Left ventricle myocardium inferior (tissue), 1 donor: ENCODE data around the gene SDK2. TPM values are rescaled to one million over a fixed set of nuclear protein-coding genes. Genes with fewer than 3 reads are reported as not detected.

ENCODE experiments used
- DNase-seq: peaks from one replicate; pipeline ENCODE4 v3.0.0-alpha.2; 2020
- H3K27ac ChIP-seq: fragments of 200-600 bp; replicated peaks from 2 replicates; pipeline ENCODE4 v1.8.0; 2021
- H3K27me3 ChIP-seq: fragments of 200-600 bp; 2 replicates; pipeline ENCODE4 v1.8.0; 2021; ENCODE audit warnings: low read depth
- H3K36me3 ChIP-seq: fragments of 200-600 bp; 2 replicates; pipeline ENCODE4 v1.8.0; 2021
- H3K4me1 ChIP-seq: fragments of 200-600 bp; 2 replicates; pipeline ENCODE4 v1.8.0; 2021
- H3K4me3 ChIP-seq: fragments of 200-600 bp; 2 replicates; pipeline ENCODE4 v1.8.0; 2021; ENCODE audit warnings: mild to moderate bottlenecking, moderate library complexity
- H3K9me3 ChIP-seq: fragments of 200-600 bp; replicated peaks from 2 replicates; pipeline ENCODE4 v1.8.0; 2021
- CTCF ChIP-seq: fragments of 200-600 bp; IDR thresholded peaks from 2 replicates; pipeline ENCODE4 v1.8.0; 2021; ENCODE audit warnings: antibody characterized with exemption, mild to moderate bottlenecking, borderline replicate concordance
- intact Hi-C: fragments of 100-400 bp; cut with micrococcal nuclease; formaldehyde crosslinking; loops from one replicate; pipeline ENCODE4 v1.11.0; 2022
- total RNA-seq: library from RNA; stranded (reverse); fragmentation: NEBNext Ultra II Directional; extraction: Animal tissue kit (Norgen Biotek cat#: 25700); gene quantifications from one replicate; pipeline ENCODE4 v1.2.1, GENCODE V29; 2021
- donor health status: DM: no; HTN: yes; CAD: no; lungs with severe emphysema.

SDK2 gene
- total RNA-seq, 1 donor from 2014 or later, result 2.2 TPM

GRCh38 chr17:73423159-73423715 lies 221.0 kb downstream of the SDK2 start:
- no peak for DNase-seq
- Histone ChIP-seq H3K4me3 (no peak overlapping the region), H3K4me1 (no peaks in the 10 kb centered on the region), H3K27me3 (no peaks in the 10 kb centered on the region), H3K36me3 (no peaks in the 10 kb centered on the region), H3K27ac (no peak overlapping the region), H3K9me3 (no peaks in the 10 kb centered on the region)
- intact Hi-C loops, result loop anchor here (10.0 kb wide), 1 partner anchor 292 kb away; no protein-coding TSS in a partner anchor
- TF ChIP-seq CTCF, result no peak

- no peak for TF ChIP-seq CTCF
- no peak overlapping the region for H3K4me3 ChIP-seq
- no peak overlapping the region for H3K27ac ChIP-seq
- no peaks in the 10 kb centered on the region for H3K27me3 ChIP-seq
- H3K36me3 ChIP-seq, result no peaks in the 10 kb centered on the region
- intact Hi-C loops, result loop anchor here (10.0 kb wide), 1 partner anchor 293 kb away; no protein-coding TSS in a partner anchor
- no peaks in the 10 kb centered on the region for H3K4me1 ChIP-seq
- no peak for DNase-seq
- H3K9me3 ChIP-seq, result no peaks in the 10 kb centered on the region
Measured at GRCh38 chr17:73422121-73422520, 222.1 kb downstream of the SDK2 start.

DNA sequence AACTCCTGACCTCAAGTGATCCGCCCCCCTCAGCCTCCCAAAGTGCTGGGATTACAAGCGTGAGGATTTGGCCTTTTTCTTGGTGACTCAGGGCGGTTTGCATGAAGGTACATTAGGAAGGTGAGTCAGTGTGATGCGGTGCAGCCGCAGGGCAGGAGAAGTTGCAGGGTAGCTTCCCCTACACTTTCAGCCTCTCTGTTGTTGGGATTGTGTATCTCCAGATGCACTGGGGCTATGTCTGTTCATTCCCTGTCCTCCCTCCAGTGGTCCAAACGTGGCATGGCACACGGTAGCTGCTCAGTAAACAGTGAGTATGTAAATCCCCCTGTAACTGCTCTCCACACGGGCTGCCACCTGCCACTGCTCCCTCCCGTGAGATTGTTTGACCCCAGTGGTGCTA lies 223.3 kb downstream of the SDK2 start:
- H3K4me3 ChIP-seq, result no peak overlapping the region
- H3K9me3 ChIP-seq, result no peaks in the 10 kb centered on the region
- DNase-seq, result no peak
- TF ChIP-seq CTCF, result no peak
- H3K4me1 ChIP-seq, result no peaks in the 10 kb centered on the region
- intact Hi-C loops, result loop anchor here (10.0 kb wide), 1 partner anchor 294 kb away; no protein-coding TSS in a partner anchor
- no peak overlapping the region for H3K27ac ChIP-seq
- H3K27me3 ChIP-seq, result no peaks in the 10 kb centered on the region
- no peaks in the 10 kb centered on the region for H3K36me3 ChIP-seq

DNA sequence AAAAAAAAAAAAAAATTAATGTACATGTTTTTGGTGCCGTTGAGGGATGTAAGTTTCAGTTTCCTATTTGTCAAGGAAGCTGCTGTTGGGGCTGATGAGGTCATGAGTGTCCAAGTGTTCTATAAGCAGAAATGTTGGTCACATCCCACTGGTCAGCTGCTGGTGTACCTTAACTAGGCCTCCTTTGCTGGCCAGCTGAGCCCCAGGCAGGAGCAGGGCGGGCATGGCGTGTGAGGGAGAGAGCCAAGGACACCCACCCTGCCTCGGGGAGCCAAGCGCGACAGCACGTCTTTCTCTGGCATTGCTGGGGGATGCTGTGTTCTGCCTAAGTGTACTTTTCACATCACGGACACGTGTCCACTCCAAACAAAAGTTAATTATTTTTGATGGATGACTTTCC lies 224.4 kb downstream of the SDK2 start:
- no peaks in the 10 kb centered on the region for H3K4me1 ChIP-seq
- no peaks in the 10 kb centered on the region for H3K36me3 ChIP-seq
- H3K4me3 ChIP-seq, result no peak overlapping the region
- no peak for DNase-seq
- H3K9me3 ChIP-seq, result no peaks in the 10 kb centered on the region
- H3K27ac ChIP-seq, result no peak overlapping the region
- TF ChIP-seq CTCF, result no peak
- H3K27me3 ChIP-seq, result no peaks in the 10 kb centered on the region
- intact Hi-C loops, result loop anchor here (10.0 kb wide), 1 partner anchor 295 kb away; no protein-coding TSS in a partner anchor

DNA sequence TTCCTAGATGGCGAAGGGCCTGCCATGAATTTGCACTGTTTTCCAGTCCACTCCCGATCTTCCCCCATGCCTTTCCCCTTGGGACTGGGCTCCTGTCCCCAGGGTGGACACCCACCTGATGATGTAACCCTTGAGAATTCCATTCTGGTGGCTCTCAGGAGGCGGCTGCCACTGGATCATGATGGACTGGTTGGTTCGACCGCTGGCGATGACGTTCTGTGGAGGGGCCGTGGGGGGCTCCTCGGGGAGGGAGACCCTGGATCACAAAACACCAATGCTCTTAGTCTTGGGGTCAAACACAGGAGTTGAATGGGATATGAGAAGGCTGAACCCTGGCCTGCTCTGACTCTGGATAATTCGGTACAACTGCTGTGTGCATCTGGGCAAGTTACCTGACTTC lies 225.2 kb downstream of the SDK2 start:
- no peak for TF ChIP-seq CTCF
- H3K9me3 ChIP-seq, result no peaks in the 10 kb centered on the region
- intact Hi-C loops, result no loop called here
- no peak overlapping the region for H3K27ac ChIP-seq
- H3K4me1 ChIP-seq, result no peaks in the 10 kb centered on the region
- H3K27me3 ChIP-seq, result no peaks in the 10 kb centered on the region
- no peak for DNase-seq
- no peak overlapping the region for H3K4me3 ChIP-seq
- H3K36me3 ChIP-seq, result no peaks in the 10 kb centered on the region
